ENCODE data around the gene AQP5. TPM values are rescaled to one million over a fixed set of nuclear protein-coding genes. Genes with fewer than 3 reads are reported as not detected.

AQP5 gene
- total RNA-seq: 0.34 and 0.43 TPM in 2 replicates

DNA sequence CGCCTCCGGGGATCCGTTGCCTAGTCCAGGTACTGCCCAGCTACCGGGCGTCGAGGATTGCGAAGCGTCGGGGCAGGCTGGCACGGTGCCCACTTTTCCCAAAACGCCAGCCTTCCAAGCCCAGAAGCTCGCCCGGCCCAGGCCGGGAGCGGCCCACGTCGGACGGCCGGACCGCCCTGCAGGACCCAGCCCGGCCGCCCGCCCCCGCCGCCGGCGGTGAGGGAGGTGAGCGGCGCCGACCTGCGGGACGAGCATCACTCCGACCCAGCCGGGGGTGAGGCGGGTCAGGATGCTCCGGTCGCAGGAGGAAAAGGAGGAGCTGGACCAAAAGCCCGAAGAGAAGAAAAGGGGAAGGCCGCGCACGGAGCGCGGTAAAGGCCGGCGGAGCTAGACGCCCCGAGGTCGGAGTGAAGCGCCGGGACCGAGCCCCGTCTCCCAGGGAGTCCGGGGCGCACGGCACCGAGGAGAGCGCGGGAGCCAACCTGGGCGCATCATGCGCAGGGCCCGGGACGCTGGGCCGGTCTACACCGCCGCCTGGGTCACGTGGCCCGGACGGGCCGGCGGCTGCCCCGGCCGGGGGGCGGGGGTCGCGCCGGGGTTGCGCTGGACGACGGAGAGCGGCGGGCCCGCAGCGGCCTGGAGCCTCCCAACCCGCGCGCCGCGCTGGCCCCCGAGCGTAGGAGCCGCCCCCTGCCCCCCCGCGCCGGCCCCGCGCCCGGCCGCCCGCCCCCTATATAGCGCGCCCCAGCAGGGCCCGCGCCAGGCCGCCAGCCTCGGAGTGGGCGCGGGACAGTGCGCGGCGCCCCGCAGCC, at the start of gene AQP5:
Gene AQP5 (plus strand): TSS at position 762 of the 812 bp plus-strand sequence. CDS start 146 bp downstream, outside the sequence.

DNA sequence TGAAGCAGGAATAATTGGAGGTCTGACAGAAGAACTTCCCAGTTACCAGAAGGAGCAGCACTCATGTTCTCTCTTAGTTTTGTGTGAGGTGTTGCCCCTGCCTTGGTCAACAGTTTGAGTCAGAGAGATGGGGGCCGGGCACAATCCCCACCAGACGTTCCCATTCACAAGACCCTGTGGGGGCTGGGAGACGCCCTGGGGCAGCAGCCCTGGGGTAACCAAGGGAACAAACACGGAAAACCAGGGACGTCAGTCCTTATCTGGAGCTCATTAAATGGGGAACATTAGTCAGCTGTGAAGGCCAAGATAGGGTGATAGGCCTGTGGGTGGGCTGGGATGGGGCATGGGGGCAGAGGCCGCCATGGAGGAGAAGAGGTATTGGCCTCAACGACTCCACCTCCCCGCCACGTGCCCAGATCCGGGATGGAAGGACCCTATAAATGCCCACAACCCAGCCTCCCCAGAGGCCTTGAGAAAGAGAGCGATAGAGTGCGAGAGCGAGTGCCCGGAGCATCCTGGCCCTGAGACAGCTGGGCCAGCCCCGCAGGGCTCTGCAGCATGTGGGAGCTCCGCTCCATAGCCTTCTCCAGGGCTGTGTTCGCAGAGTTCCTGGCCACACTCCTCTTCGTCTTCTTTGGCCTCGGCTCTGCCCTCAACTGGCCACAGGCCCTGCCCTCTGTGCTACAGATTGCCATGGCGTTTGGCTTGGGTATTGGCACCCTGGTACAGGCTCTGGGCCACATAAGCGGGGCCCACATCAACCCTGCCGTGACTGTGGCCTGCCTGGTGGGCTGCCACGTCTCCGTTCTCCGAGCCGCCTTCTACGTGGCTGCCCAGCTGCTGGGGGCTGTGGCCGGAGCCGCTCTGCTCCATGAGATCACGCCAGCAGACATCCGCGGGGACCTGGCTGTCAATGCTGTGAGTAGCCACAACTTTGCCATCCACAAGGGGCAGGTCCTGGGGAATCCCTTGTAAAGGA, 11.1 kb upstream of the AQP5 start, which contains the start of gene AQP2:
Gene AQP2 (plus strand): TSS at position 465 of the 979 bp plus-strand sequence. CDS start 94 bp downstream, at position 559.

DNA sequence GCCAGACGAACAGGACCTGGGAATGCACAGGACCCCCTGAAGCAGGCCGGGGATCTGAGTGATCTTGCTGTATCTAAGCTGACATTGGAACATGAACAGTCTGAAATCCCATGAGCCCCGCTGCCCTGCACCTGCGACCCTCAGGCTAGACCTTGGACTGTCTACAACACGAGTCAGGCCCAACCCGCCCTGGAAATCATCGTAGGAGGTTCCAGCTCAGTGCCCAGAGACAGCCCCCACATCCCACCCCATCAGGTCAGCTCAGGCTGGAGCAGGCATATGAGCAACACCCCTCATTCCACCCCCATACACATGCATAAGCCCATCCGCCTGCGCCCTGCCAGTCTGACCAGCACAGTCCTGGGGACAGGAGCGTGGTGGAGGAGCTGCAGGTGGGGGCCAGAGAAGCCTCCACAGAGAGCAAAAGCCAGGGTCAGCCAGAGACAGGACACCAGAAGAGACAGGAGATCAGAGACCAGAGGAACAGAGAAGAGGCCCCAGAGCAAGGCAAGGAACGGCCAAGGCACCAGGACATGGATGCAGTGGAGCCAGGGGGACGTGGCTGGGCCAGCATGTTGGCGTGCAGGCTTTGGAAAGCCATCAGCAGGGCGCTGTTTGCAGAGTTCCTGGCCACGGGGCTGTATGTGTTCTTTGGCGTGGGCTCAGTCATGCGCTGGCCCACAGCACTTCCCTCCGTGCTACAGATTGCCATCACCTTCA, 11.1 kb downstream of the AQP5 start, which contains the start of gene AQP6:
Gene AQP6 (plus strand): TSS at position 307 of the 720 bp plus-strand sequence. CDS start 227 bp downstream, at position 534.

Other genes with a start within 250 kb of the AQP5 start
- gene TMBIM6, start 220.3 kb upstream of the AQP5 start, total RNA-seq: 695 and 716 TPM in 2 replicates
- 4.4 and 11.6 TPM in 2 replicates for gene NCKAP5L, start 133.5 kb upstream of the AQP5 start, total RNA-seq
- gene BCDIN3D, start 118.8 kb upstream of the AQP5 start, total RNA-seq: 4.9 and 11.6 TPM in 2 replicates
- gene FAIM2, start 58.0 kb upstream of the AQP5 start, total RNA-seq: under 0.01 TPM in 1 of 2 replicates, not detected in the other
- gene AQP2, start 11.1 kb upstream of the AQP5 start, total RNA-seq: not detected in 2 replicates
- gene AQP6, start 11.1 kb downstream of the AQP5 start, total RNA-seq: not detected in 2 replicates
- 11.6 and 12.7 TPM in 2 replicates for gene RACGAP1, start 63.6 kb downstream of the AQP5 start, total RNA-seq
- gene ASIC1, start 95.7 kb downstream of the AQP5 start, total RNA-seq: 1.0 and 2.1 TPM in 2 replicates
- gene SMARCD1, start 123.5 kb downstream of the AQP5 start, total RNA-seq: 42.0 and 61.5 TPM in 2 replicates
- gene GPD1, start 142.1 kb downstream of the AQP5 start, total RNA-seq: under 0.01 and 0.07 TPM in 2 replicates
- gene COX14, start 150.4 kb downstream of the AQP5 start, total RNA-seq: 21.2 and 40.7 TPM in 2 replicates
- gene CERS5, start 205.5 kb downstream of the AQP5 start, total RNA-seq: 24.3 and 45.5 TPM in 2 replicates